ENCODE data around the gene LAMB1. TPM values are rescaled to one million over a fixed set of nuclear protein-coding genes. Genes with fewer than 3 reads are reported as not detected.

Gene LAMB1
- total RNA-seq, 2 donors from 2014 or later: 0.10 TPM; not detected in 1

DNA sequence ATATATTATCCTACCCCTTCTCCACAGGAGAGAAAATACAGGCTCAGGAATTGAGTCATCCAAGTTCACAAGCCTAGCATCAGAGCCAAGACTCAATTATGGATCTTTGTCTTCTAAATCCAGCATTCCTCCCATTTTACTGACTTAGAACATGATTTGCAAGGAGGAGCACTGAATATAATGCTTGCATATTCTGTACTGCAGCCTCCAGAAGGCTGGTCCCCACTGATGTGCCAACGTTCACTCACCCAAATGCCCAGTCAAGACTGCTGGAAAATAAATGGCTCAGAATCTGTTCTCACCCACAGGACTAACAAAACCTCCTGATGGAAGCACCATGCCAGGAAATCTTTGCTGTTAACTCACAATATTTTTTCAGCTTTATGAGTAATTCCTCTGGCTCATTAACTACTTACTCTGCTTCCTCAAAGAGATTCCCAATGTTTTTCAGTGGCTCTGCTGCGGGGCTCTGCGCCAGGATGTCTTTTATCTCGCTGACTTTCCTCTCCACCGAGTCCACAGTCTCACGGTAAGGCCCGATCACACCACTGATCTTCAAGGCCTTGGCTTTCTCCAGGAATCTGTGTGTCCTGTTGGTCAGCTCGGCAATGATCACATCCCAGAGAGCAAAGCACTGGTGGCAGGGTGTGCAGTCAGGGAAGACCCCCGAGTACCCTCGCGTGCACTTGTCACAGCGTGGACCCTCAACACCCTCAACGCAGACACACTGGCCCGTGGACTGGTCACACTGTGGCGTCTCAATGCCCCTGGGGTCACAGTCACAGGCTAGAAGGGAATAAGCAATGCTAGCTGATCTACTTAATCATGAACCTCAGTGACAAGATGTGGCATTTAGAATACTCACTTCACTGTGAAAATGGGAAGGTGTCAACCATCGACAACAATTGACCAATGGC is 63.1 kb downstream of the LAMB1 start:
- no peaks in the 10 kb centered on the region for H3K9me3 Mint-ChIP-seq
- H3K27ac Mint-ChIP-seq: no peak overlapping the region
- no peaks in the 10 kb centered on the region for H3K4me1 Mint-ChIP-seq (ENCODE audit: low read depth)
- ATAC-seq (replicated peaks in 1 of 2): no peak
- no peak overlapping the region for H3K4me3 Mint-ChIP-seq
- H3K27me3 Mint-ChIP-seq (ENCODE audit: low read depth): no peaks in the 10 kb centered on the region
- no peak for DNase-seq
- H3K36me3 Mint-ChIP-seq (ENCODE audit: insufficient read depth in 2 of 2): peaks cover 0 to 2% of the 10 kb centered on the region in 2 donors

- Mint-ChIP-seq H3K36me3 (ENCODE audit: insufficient read depth in 2 of 2) (peaks cover 0 to 2% of the 10 kb centered on the region in 2 donors), H3K27me3 (ENCODE audit: low read depth) (no peaks in the 10 kb centered on the region), H3K9me3 (no peaks in the 10 kb centered on the region), H3K27ac (no peak overlapping the region), H3K4me3 (no peak overlapping the region), H3K4me1 (ENCODE audit: low read depth) (peaks cover 2% of the 10 kb centered on the region)
- ATAC-seq (replicated peaks in 1 of 2) (no peak), DNase-seq (no peak)
These were observed 64.3 kb downstream of the LAMB1 start for GRCh38 chr7:107938456-107939250.

DNA sequence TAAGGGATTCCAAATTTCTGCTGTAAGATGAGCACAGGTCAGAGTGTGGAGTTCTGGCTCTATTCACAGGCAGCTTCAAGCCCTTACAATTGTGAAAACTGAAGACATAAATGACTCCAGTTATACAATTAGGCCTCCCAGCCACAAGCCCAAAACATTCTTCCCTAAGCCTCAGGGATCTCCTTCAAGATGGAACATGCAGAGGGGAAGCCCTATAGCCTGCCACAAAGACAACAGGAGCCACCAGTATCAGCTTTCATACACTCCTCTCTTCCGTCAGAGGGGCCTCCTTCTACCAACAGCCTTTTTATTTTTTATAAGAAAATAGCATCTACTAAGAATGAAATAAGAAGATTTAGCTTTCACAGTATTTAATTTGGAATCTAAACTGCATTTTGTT is 65.4 kb downstream of the LAMB1 start:
- no peak for DNase-seq
- Mint-ChIP-seq H3K27me3 (ENCODE audit: low read depth) (no peaks in the 10 kb centered on the region), H3K4me1 (ENCODE audit: low read depth) (peaks cover 10% of the 10 kb centered on the region), H3K9me3 (no peaks in the 10 kb centered on the region), H3K36me3 (ENCODE audit: insufficient read depth in 2 of 2) (peaks cover 0 to 2% of the 10 kb centered on the region in 2 donors), H3K27ac (no peak overlapping the region), H3K4me3 (no peak overlapping the region)
- no peak for ATAC-seq (replicated peaks in 1 of 2)

- no peaks in the 10 kb centered on the region for H3K27me3 Mint-ChIP-seq (ENCODE audit: low read depth)
- ATAC-seq (replicated peaks in 1 of 2): no peak
These were observed 66.6 kb downstream of the LAMB1 start for GRCh38 chr7:107936312-107936711.

GRCh38 chr7:107934991-107935770 is 67.8 kb downstream of the LAMB1 start:
- no peak for DNase-seq
- Mint-ChIP-seq H3K27ac (no peak overlapping the region), H3K36me3 (ENCODE audit: insufficient read depth in 2 of 2) (peaks cover 0 to 2% of the 10 kb centered on the region in 2 donors), H3K9me3 (no peaks in the 10 kb centered on the region), H3K4me3 (no peak overlapping the region), H3K4me1 (ENCODE audit: low read depth) (peaks cover 17% of the 10 kb centered on the region), H3K27me3 (ENCODE audit: low read depth) (no peaks in the 10 kb centered on the region)
- ATAC-seq (replicated peaks in 1 of 2): no peak

More at GRCh38 chr7:107936312-107936711, 66.6 kb downstream of the LAMB1 start:
- Mint-ChIP-seq H3K4me1 (ENCODE audit: low read depth) (peaks cover 17% of the 10 kb centered on the region), H3K9me3 (no peaks in the 10 kb centered on the region), H3K36me3 (ENCODE audit: insufficient read depth in 2 of 2) (peaks cover 0 to 2% of the 10 kb centered on the region in 2 donors), H3K4me3 (no peak overlapping the region), H3K27ac (no peak overlapping the region)
- no peak for DNase-seq

- Mint-ChIP-seq H3K27me3 (ENCODE audit: low read depth) (no peaks in the 10 kb centered on the region), H3K4me1 (ENCODE audit: low read depth) (peaks cover 17% of the 10 kb centered on the region), H3K4me3 (no peak overlapping the region), H3K27ac (no peak overlapping the region), H3K36me3 (ENCODE audit: insufficient read depth in 2 of 2) (peaks cover 4 to 7% of the 10 kb centered on the region in 2 donors), H3K9me3 (no peaks in the 10 kb centered on the region)
- no peak for ATAC-seq (replicated peaks in 1 of 2)
- DNase-seq: no peak
These were observed 69.5 kb downstream of the LAMB1 start for GRCh38 chr7:107933386-107934013.

- DNase-seq (no peak), ATAC-seq (replicated peaks in 1 of 2) (no peak)
- no peaks in the 10 kb centered on the region for H3K9me3 Mint-ChIP-seq
- H3K36me3 Mint-ChIP-seq (ENCODE audit: insufficient read depth in 2 of 2): peaks cover 4 to 5% of the 10 kb centered on the region in 2 donors
- peaks cover 17% of the 10 kb centered on the region for H3K4me1 Mint-ChIP-seq (ENCODE audit: low read depth)
- H3K4me3 Mint-ChIP-seq: no peak overlapping the region
- H3K27ac Mint-ChIP-seq: no peak overlapping the region
- H3K27me3 Mint-ChIP-seq (ENCODE audit: low read depth): no peaks in the 10 kb centered on the region
These were observed 70.2 kb downstream of the LAMB1 start for GRCh38 chr7:107932805-107933204.

- DNase-seq: no peak
- Mint-ChIP-seq H3K36me3 (ENCODE audit: insufficient read depth in 2 of 2) (peaks cover 4 to 5% of the 10 kb centered on the region in 2 donors), H3K27ac (no peak overlapping the region), H3K27me3 (ENCODE audit: low read depth) (no peaks in the 10 kb centered on the region), H3K4me1 (ENCODE audit: low read depth) (peaks cover 17% of the 10 kb centered on the region), H3K4me3 (no peak overlapping the region), H3K9me3 (no peaks in the 10 kb centered on the region)
- ATAC-seq (replicated peaks in 1 of 2): no peak
These were observed 71.0 kb downstream of the LAMB1 start for GRCh38 chr7:107931740-107932515.

DNA sequence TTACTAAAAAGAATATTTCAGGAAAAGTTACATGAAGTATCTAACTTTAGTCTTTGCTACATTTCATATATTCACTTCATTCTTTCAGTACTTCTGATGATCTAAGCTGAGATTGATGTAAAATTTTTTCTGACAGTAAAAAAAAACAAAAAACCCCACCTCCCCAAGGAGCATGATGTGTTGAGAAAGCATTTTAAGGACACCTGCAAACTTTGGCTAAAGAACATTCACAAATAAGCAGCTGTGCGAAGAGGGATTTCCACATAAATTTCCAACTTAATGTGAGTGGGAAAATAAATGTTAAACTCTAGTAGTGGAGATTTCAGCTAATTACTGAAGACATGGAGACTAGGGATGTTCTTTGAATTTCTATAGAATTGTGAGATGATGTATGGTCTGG is 76.5 kb downstream of the LAMB1 start:
- ATAC-seq (replicated peaks in 1 of 2) (no peak), DNase-seq (no peak)
- Mint-ChIP-seq H3K36me3 (ENCODE audit: insufficient read depth in 2 of 2) (peaks cover 14 to 15% of the 10 kb centered on the region in 2 donors), H3K9me3 (no peaks in the 10 kb centered on the region), H3K27ac (no peak overlapping the region), H3K4me3 (no peak overlapping the region), H3K4me1 (ENCODE audit: low read depth) (peaks cover 33% of the 10 kb centered on the region), H3K27me3 (ENCODE audit: low read depth) (no peaks in the 10 kb centered on the region)

- Mint-ChIP-seq H3K4me3 (peak overlapping the region in 1 of 2 donors; percentile 7), H3K27ac (peak overlapping the region; percentile 11)
- no peak for ATAC-seq (replicated peaks in 1 of 2)
These were observed 78.0 kb downstream of the LAMB1 start for GRCh38 chr7:107924841-107925504.

DNA sequence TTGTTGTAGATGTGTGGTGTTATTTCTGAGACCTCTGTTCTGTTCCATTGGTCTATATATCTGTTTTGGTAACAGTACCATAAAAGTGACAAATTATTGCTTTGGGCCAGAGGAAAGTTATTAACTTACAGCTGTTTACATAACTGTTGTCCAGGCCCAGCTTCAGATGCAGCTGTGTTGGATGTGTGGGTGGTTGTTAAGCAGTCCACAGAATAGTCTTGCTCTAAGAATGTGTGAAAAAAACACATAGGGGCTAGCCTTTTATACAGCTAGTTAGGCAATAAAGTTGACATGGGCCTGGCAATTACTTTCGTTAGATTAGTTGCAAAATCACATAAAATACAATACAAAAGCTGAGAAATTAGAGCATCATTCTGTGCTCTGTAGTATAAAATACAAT is 80.1 kb downstream of the LAMB1 start:
- ATAC-seq (replicated peaks in 1 of 2): no peak
- no peak overlapping the region for H3K27ac Mint-ChIP-seq
- H3K4me3 Mint-ChIP-seq: no peak overlapping the region
- no peak for DNase-seq
- peaks cover 39% of the 10 kb centered on the region for H3K4me1 Mint-ChIP-seq (ENCODE audit: low read depth)
- H3K9me3 Mint-ChIP-seq: no peaks in the 10 kb centered on the region
- H3K36me3 Mint-ChIP-seq (ENCODE audit: insufficient read depth in 2 of 2): peaks cover 13 to 30% of the 10 kb centered on the region in 2 donors
- no peaks in the 10 kb centered on the region for H3K27me3 Mint-ChIP-seq (ENCODE audit: low read depth)

More at GRCh38 chr7:107924841-107925504, 78.0 kb downstream of the LAMB1 start:
- Mint-ChIP-seq H3K4me1 (ENCODE audit: low read depth) (peaks cover 39% of the 10 kb centered on the region), H3K36me3 (ENCODE audit: insufficient read depth in 2 of 2) (peaks cover 14 to 25% of the 10 kb centered on the region in 2 donors), H3K27me3 (ENCODE audit: low read depth) (no peaks in the 10 kb centered on the region), H3K9me3 (no peaks in the 10 kb centered on the region)
- no peak for DNase-seq

All from activated T-cell treated with anti-CD3 and anti-CD28 coated beads, Interleukin-2, amount 50 U/mL, for 72 hours (primary cell).